Sigmoid colon (tissue), 7 donors: Measurements from ENCODE around the gene FOXN4. TPM values are rescaled to one million over a fixed set of nuclear protein-coding genes. Genes with fewer than 3 reads are reported as not detected.

ENCODE experiments used
- DNase-seq: peaks from one replicate; pipeline ENCODE4 v3.0.0-alpha.2; 2019
- H3K27ac ChIP-seq, 4 donors: fragments of 200-600 bp; sonication (generic); one replicate each; pipeline ENCODE4 v1.5.1; 2016 to 2019; ENCODE audit warnings: mild to moderate bottlenecking in 1 of 4
- H3K27me3 ChIP-seq, 3 donors: fragments of 200-600 bp; sonication (generic); one replicate each; pipeline ENCODE4 v1.5.1; 2019; ENCODE audit warnings: mild to moderate bottlenecking in 1 of 3
- H3K36me3 ChIP-seq, 4 donors: fragments of 200-600 bp; sonication (generic); one replicate each; pipeline ENCODE4 v1.5.1; 2016 to 2019
- H3K4me1 ChIP-seq, 4 donors: fragments of 200-600 bp; sonication (generic); one replicate each; pipeline ENCODE4 v1.5.1; 2017 to 2019
- H3K4me3 ChIP-seq, 4 donors: fragments of 200-600 bp; sonication (generic); one replicate each; pipeline ENCODE4 v1.5.1; 2017 to 2019; ENCODE audit warnings: mild to moderate bottlenecking in 2 of 4, moderate library complexity in 1 of 4
- H3K9me3 ChIP-seq, 4 donors: fragments of 200-600 bp in 3 of 4; sonication (generic) in 3 of 4; one replicate each; pipeline versions ENCODE4 v1.5.1 to v1.6.1; 2013 to 2019
- EP300 ChIP-seq, 4 donors: sonication (generic); formaldehyde crosslinking; IDR thresholded peaks; one replicate each; pipeline ENCODE4 v1.6.1; 2017; ENCODE audit warnings: antibody characterized with exemption in 4 of 4
- POLR2A ChIP-seq, 2 donors: fragments of 450-650 bp; IDR thresholded peaks; one replicate each; pipeline ENCODE4 v1.6.1; 2016; ENCODE audit warnings: antibody characterized with exemption in 2 of 2, mild to moderate bottlenecking in 2 of 2, moderate library complexity in 2 of 2
- POLR2AphosphoS5 ChIP-seq, 4 donors: sonication (generic); formaldehyde crosslinking; IDR thresholded peaks; one replicate each; pipeline ENCODE4 v1.6.1; 2017; ENCODE audit warnings: antibody characterized with exemption in 4 of 4
- WGBS, 2 donors: extraction: QIAGEN DNeasy Blood & Tissue Kit; methylation state at CpG; one replicate each; pipeline ENCODE4 v1.1.7; 2013; 5-methylcytosine and 5-hydroxymethylcytosine counted together
- intact Hi-C: fragments of 100-400 bp; cut with DNase I; formaldehyde crosslinking; loops from one replicate; pipeline ENCODE4 v1.15.1; 2023
- polyA plus RNA-seq, 3 donors: library from polyadenylated mRNA; stranded (reverse); fragments of 200-250 nt; gene quantifications; one replicate each; pipeline ENCODE4 v1.2.3, GENCODE V29; 2013
- total RNA-seq, 4 donors: library from RNA; depleted of rRNA; stranded (reverse); fragments of >200 nt; gene quantifications; one replicate each; pipeline ENCODE4 v1.1.0, GENCODE V29; 2016
- TF ChIP-seq, protein P1 (sequence below), 4 experiments: fragments of 450-650 bp in 3 of 4; fragments of 200-600 bp in 1 of 4; IDR thresholded peaks; one replicate each; pipeline ENCODE4 v1.5.1; 2016 to 2019; ENCODE audit warnings: antibody characterized with exemption in 4 of 4, mild to moderate bottlenecking in 3 of 4, moderate library complexity in 2 of 4
- donor health status: healthy with polysubstance abuse.
- donor health status: Bipolar disorder and iron deficiency.
- donor health status: healthy.

Gene FOXN4
- total and polyA plus RNA-seq, 7 donors: 0.06 to 1.9 (median 0.41) TPM; not detected in 4

DNA sequence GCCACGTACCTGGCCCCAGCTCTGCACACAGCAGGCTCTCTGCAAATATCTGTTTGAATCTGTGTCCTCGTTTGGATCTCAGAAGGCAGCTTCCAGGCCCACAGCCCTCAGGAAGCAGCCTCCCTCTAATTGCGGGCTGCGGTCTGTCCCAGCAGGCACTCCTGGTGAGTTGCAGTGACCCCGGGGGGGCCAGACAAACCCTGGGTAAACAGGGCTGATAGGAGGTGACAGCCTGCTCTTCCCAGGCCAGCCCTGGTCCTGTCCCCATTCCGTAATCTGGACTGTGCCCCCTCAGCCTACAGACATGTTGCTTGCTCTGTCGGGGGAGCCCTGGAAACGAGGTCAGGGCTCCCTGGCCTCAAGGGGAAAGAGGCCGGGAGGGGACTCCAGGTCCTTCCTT lies 2.0 kb downstream of the FOXN4 start:
- Histone ChIP-seq H3K4me1 (peaks cover 0 to 18% (median 17%) of the 10 kb centered on the region in 4 donors), H3K36me3 (no peaks in the 10 kb centered on the region), H3K9me3 (no peaks in the 10 kb centered on the region), H3K4me3 (no peak overlapping the region), H3K27me3 (peaks cover 7 to 46% (median 10%) of the 10 kb centered on the region in 3 donors), H3K27ac (no peak overlapping the region)
- no peak for TF ChIP-seq EP300 (IDR thresholded peaks at IDR 0.05)
- TF ChIP-seq POLR2A (IDR thresholded peaks at IDR 0.05): no peak
- TF ChIP-seq, protein P1, sequence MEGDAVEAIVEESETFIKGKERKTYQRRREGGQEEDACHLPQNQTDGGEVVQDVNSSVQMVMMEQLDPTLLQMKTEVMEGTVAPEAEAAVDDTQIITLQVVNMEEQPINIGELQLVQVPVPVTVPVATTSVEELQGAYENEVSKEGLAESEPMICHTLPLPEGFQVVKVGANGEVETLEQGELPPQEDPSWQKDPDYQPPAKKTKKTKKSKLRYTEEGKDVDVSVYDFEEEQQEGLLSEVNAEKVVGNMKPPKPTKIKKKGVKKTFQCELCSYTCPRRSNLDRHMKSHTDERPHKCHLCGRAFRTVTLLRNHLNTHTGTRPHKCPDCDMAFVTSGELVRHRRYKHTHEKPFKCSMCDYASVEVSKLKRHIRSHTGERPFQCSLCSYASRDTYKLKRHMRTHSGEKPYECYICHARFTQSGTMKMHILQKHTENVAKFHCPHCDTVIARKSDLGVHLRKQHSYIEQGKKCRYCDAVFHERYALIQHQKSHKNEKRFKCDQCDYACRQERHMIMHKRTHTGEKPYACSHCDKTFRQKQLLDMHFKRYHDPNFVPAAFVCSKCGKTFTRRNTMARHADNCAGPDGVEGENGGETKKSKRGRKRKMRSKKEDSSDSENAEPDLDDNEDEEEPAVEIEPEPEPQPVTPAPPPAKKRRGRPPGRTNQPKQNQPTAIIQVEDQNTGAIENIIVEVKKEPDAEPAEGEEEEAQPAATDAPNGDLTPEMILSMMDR (IDR thresholded peaks at IDR 0.05): no peak
- no peak for TF ChIP-seq POLR2AphosphoS5 (IDR thresholded peaks at IDR 0.05)
- no peak for DNase-seq
- intact Hi-C loops: no loop called here
- WGBS, 2 donors: 62 to 69% methylated on average over 9 of the region's 9 CpGs

DNA sequence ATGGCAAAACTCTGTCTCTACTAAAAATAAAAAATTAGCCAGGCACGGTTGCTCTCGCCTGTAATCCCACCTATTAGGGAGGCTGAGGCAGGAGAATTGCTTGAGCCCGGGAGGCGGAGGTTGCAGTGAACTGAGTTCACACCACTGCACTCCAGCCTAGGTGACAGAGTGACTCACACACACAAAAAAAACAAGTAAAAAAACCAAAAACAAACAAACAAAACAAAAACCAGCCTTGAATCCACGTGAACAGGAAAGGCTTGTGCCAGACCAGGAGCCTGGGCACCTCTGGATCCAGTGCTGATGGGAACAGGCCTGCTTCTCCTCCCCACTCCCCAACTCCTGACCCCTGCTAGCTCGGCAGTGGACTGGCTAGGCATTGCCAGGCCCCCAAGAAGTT lies 3.5 kb downstream of the FOXN4 start:
- Histone ChIP-seq H3K9me3 (no peaks in the 10 kb centered on the region), H3K4me1 (peaks cover 0 to 17% (median 17%) of the 10 kb centered on the region in 4 donors), H3K27me3 (peaks cover 7 to 41% (median 10%) of the 10 kb centered on the region in 3 donors), H3K27ac (no peak overlapping the region), H3K36me3 (no peaks in the 10 kb centered on the region), H3K4me3 (no peak overlapping the region)
- WGBS, 2 donors: 71 to 74% methylated on average over 6 of the region's 6 CpGs
- intact Hi-C loops: no loop called here
- TF ChIP-seq POLR2AphosphoS5 (IDR thresholded peaks at IDR 0.05) (no peak), EP300 (IDR thresholded peaks at IDR 0.05) (no peak), POLR2A (IDR thresholded peaks at IDR 0.05) (no peak)
- TF ChIP-seq, protein P1 (IDR thresholded peaks at IDR 0.05): no peak
- DNase-seq: no peak

DNA sequence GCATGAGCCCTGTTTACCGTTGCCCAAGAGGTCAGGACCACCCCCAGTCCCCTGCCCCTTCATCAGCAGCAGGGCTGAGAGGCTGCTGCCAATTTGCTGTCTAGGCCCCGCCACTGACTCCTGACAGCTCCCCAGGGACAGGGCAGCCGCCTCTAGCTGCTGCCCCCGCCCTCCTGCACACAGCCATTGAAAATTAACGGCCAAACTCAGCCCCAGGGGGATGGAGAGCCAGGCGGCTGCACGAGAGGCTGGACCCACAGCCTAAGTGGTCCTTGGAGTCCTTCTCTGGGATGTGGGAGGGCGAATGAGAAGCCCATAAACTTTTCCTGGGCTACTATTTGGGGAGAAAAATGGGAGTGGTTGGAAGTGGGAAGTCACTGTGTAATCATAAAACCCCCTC lies 4.6 kb downstream of the FOXN4 start:
- intact Hi-C loops: no loop called here
- no peak for DNase-seq
- H3K4me1 ChIP-seq: peaks cover 0 to 11% (median 10%) of the 10 kb centered on the region in 4 donors
- peaks cover 7 to 33% (median 9%) of the 10 kb centered on the region in 3 donors for H3K27me3 ChIP-seq
- no peak overlapping the region for H3K4me3 ChIP-seq
- TF ChIP-seq POLR2A (IDR thresholded peaks at IDR 0.05) (no peak), POLR2AphosphoS5 (IDR thresholded peaks at IDR 0.05) (no peak), EP300 (IDR thresholded peaks at IDR 0.05) (no peak)
- TF ChIP-seq, protein P1 (IDR thresholded peaks at IDR 0.05): no peak
- H3K27ac ChIP-seq: no peak overlapping the region
- H3K9me3 ChIP-seq: no peaks in the 10 kb centered on the region
- WGBS, 2 donors: 45 to 56% methylated on average over 8 of the region's 8 CpGs
- no peaks in the 10 kb centered on the region for H3K36me3 ChIP-seq

- WGBS, 2 donors: 51 to 65% methylated on average over 5 of the region's 5 CpGs
- no peak for DNase-seq
- Histone ChIP-seq H3K4me3 (no peak overlapping the region), H3K27me3 (peaks cover 0 to 16% (median 0%) of the 10 kb centered on the region in 3 donors), H3K27ac (no peak overlapping the region), H3K9me3 (no peaks in the 10 kb centered on the region), H3K4me1 (no peaks in the 10 kb centered on the region), H3K36me3 (no peaks in the 10 kb centered on the region)
- TF ChIP-seq POLR2AphosphoS5 (IDR thresholded peaks at IDR 0.05): no peak
- TF ChIP-seq, protein P1 (IDR thresholded peaks at IDR 0.05): no peak
- TF ChIP-seq EP300 (IDR thresholded peaks at IDR 0.05): no peak
- TF ChIP-seq POLR2A (IDR thresholded peaks at IDR 0.05): no peak
- intact Hi-C loops: no loop called here
Observed at GRCh38 chr12:109302770-109303169, 6.3 kb downstream of the FOXN4 start.

DNA sequence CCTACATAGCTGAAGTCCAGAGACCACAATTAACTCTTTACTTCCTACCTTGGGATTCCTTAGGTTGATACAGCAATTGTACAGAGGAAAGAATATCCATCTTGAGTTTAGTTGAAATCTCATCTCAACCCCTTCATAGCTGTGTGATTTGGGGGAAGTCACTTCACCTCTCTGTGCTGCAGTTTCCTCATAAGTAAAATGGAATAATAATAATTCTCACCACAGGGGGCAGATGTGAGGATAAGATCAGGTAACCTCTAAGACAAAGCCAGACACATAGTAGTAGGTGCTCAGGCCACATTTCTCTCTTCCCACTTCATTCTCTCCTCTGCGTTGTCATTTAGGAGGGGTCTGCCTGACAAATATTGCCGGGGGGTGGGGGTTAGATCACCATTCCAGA lies 6.7 kb downstream of the FOXN4 start:
- Histone ChIP-seq H3K27me3 (peaks cover 0 to 12% (median 0%) of the 10 kb centered on the region in 3 donors), H3K4me3 (no peak overlapping the region), H3K36me3 (no peaks in the 10 kb centered on the region), H3K9me3 (no peaks in the 10 kb centered on the region), H3K4me1 (no peaks in the 10 kb centered on the region), H3K27ac (no peak overlapping the region)
- WGBS, 2 donors: 32 to 63% methylated on average over 2 of the region's 2 CpGs
- intact Hi-C loops: no loop called here
- DNase-seq: no peak
- TF ChIP-seq POLR2AphosphoS5 (IDR thresholded peaks at IDR 0.05) (no peak), EP300 (IDR thresholded peaks at IDR 0.05) (no peak), POLR2A (IDR thresholded peaks at IDR 0.05) (no peak)
- TF ChIP-seq, protein P1 (IDR thresholded peaks at IDR 0.05): no peak
